DMS 273 treated with DMSO at 0.1 percent for 48 hours (cell line): ENCODE measurements around the gene TNNI2.

Experiments used
- DNase-seq: peaks from one replicate; lab custom pipeline; 2025; lab: John Stamatoyannopoulos, UW

The TNNI2 gene

DNA sequence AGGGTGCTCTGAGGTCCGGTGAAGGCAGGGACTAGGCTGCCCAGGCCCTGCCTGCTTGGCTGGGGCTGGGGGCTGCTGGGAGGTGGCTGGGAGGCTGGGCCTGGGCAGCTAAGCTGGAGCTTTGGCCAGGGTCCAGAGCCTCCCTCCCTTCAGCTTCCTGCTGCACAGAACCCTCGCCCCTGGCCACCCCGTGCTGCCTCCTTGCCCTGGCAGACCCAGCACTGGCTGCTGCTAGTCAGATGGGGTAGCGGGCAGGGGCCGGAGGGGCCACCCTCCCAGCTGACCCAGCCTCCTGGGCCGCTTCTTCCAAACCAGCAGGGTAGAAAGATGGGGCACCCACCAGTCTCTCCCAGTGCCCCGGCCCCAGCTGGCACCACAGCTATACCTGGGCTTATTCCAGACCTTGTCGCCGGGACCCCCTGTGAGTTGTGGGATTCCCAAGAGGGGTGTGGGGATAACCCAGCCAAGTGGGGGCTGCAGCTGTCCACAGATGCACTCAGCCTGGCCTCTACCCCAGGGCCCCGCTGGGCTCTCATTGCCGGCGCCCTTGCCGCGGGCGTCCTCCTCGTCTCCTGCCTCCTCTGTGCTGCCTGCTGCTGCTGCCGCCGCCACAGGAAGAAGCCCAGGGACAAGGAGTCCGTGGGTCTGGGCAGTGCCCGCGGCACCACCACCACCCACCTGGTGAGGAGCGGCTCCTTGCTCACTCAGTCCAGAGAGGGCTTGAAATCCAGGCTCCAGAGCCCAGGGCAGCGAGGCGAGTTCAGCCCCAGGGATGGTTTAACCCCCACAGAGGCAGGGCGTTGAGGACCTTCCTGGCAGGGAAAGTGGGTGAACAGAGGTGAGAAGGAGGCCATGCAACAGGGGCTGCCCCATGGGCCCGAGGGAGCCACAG lies 3.8 kb upstream of the TNNI2 start, which contains the start of gene SYT8:
Gene SYT8, plus strand, starts transcription at position 212 of the 892 bp plus-strand sequence. Its CDS starts 116 bp downstream, at position 328.
- DNase-seq, result no peak

GRCh38 chr11:1835671-1836010 lies 3.1 kb upstream of the TNNI2 start:
- DNase-seq, result no peak

DNA sequence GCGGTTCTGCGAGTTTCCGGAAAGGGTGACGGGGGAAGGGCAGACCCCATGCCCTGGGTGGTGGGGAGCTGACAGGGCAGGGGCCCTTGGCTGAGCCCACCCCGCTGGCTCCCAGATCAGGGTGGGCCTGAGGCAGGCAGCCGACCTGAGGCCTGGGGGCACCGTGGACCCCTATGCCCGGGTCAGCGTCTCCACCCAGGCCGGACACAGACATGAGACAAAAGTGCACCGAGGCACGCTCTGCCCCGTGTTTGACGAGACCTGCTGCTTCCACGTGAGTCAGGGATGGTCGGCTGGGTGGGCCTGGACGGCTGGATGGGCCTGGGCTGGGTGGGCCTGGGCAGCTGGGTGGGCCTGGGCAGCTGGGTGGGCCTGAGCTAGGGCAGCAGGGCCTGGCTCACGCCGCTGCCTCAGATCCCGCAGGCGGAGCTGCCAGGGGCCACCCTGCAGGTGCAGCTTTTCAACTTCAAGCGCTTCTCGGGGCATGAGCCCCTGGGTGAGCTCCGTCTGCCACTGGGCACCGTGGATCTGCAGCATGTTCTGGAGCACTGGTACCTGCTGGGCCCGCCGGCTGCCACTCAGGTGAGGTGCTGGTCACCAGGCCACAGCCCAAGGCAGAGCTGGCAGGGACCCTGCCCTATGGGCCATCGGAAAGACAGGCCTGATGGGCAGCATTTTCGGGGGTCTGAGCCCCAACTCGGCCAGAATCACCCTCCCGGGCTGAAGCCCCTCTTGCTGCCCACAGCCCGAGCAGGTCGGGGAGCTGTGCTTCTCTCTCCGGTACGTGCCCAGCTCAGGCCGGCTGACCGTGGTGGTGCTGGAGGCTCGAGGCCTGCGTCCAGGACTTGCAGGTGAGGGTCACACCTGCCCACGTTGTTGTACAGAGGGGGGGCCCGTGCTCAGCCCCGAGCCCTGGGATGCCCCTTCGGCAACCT lies 2.5 kb upstream of the TNNI2 start:
- DNase-seq, result no peak

- DNase-seq, result no peak
Measured at GRCh38 chr11:1837171-1838076, 1.4 kb upstream of the TNNI2 start.

- no peak for DNase-seq
Measured at GRCh38 chr11:1838077-1838425, 730 bp upstream of the TNNI2 start.

- no peak for DNase-seq
Measured at GRCh38 chr11:1839204-1839923, 583 bp downstream of the TNNI2 start.

- DNase-seq, result no peak
Measured at GRCh38 chr11:1839924-1840779, 1.4 kb downstream of the TNNI2 start.

DNA sequence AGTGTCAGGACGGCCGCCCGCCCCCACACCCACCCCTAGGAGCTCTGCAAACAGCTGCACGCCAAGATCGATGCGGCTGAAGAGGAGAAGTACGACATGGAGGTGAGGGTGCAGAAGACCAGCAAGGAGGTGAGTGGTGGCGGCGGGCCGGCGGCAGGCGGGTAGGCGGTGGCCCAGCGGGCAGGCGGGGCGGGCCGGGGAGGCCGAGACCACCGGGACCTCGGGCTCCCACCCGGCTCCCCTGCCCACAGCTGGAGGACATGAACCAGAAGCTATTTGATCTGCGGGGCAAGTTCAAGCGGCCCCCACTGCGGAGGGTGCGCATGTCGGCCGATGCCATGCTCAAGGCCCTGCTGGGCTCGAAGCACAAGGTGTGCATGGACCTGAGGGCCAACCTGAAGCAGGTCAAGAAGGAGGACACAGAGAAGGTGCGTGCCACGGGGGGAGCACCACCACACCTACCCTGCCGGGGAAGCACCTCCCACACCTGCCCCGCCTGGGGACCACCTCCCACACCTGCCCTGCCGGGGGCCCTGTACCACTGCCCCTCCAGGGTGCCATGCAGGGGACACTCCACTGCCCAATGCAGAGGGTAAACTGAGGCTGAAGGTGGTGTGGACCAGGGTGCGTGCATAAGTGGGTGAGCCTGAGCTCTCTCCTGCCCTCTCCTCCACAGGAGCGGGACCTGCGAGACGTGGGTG lies 2.1 kb downstream of the TNNI2 start:
- DNase-seq, result no peak

DNA sequence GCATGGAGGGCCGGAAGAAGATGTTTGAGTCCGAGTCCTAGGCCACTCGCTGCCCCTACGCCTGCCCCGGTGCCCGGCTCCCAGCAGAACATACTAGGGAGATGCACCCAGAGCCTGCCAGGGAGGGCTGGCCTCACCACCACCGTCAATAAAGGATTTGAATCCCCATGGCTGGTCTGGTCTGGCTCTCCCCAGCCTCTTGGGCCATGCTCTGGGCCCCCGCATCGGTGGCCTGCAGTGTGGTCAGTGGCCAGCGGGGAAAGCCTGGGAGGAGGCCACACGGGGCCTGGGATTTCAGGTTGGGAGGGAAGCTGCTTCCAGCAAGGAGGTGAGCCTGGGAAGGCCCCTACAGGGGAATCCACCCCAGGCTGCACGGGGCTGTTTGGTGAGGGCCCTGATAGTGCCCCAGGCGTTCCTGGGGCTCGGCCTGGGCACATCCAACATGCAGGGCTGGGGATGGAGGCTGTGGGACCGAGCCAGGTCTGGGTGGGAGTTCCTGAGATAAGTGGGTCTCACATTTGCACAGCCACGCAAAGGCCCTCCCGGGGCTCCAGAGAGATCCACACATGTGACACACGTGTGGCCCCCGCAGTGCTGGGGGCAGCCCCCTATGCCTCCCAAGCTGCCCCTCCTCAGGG lies 2.8 kb downstream of the TNNI2 start:
- no peak for DNase-seq

- no peak for DNase-seq
Measured at GRCh38 chr11:1842149-1843097, 3.6 kb downstream of the TNNI2 start.

DNA sequence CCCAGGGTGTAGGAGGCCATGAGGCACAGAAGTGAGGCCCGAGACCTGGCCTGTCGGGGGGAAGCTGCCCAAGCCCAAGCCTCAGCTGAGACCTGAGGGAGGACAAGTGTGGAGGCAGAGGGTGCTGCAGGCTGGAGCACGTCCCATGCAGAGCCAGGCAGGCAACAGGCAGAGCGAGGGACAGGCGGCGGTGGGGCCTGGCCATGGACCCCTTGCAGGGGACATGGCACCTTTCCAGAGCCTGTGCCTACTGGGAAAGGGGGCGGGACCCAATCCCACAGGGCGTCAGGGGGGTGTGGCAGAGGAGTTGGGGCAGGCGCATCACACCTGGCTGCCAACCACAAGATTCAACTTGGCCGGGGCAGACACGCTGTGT lies 4.3 kb downstream of the TNNI2 start:
- no peak for DNase-seq

- no peak for DNase-seq
Measured at GRCh38 chr11:1843796-1844195, 5.0 kb downstream of the TNNI2 start.

DNA sequence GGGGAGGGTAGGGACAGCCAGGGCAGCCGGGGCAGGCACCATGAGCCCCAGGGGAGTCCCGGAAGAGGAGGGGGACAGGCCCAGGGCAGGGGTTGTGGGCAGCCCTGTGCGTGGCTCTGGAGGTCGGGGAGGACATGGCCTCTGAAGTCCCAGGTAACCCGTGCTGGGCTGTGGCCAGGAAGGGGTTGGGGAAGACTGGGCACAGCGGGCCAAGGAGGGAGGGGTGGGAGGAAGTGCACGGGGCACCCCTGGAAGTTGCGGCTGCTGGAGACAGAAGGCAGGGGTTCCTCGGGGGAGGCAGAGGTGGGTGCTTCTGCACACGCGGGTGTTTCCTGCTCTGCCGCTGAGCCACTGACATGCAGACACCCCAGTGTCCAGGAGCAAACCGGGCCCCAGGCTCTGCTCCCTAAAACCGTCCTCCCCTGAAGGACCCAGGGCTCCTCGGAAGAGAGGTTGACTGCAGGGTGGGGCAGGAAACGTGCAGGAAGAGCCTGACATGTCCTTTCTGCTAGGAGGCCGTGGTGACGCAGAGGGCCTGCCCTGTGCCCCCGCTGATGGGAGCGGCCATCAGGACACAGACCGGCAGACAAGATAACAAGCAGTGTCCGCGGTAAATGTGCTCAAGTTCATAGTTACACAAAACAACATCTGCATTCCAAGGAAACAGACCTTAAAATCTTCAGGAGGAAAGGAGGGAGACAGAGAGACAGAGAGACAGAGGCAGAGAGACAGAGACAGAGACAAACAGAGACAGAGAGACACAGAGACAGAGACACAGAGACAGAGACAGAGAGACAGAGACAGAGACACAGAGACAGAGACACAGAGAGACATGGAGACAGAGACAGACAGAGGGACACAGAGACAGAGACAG lies 5.7 kb downstream of the TNNI2 start:
- no peak for DNase-seq

GRCh38 chr11:1845095-1845429 lies 6.3 kb downstream of the TNNI2 start:
- DNase-seq, result no peak

DNA sequence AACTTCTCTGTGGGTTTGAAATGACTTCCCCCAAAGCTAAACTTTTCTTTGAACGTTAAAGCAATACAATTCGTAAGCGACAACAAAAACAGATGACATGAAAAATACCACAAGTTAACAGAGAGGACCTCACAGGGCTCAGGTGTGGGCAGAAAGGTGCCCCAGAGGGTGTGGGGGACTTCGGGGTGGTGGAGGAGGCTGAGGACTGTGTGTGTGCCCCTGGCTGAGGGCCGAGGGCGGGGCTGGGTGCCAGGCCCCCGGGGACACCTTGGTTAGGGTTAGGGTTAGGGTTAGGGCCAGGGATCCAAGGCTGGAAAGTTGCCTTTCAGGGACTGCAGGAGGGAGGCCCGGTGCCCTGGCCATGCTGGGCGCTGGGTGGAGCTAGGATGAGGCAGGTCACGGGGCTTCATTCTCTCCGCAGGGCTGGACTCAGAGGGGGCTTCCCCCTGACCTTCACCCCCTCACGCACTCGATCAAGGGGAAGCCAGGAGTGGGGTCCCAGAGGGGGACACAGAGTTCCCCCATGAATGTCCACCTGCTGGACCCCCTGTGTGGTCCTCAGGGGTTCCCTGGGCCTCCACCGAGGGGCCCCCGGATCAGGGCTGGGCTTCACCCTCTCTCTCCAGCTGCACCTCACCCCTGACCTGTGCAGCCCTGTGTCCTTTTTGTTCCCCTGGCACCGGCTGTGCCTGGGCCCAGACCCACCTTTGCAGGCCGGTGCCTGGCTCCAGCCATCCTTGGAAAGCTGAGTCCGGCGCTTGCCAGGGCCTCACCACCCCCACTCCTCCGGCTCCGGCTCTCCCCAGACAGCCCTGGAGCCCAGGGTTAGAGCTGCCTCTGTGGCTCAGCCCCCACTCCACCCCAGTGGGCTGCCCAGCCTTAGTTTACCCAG lies 7.0 kb downstream of the TNNI2 start:
- DNase-seq, result no peak

- DNase-seq, result no peak
Measured at GRCh38 chr11:1846453-1846932, 7.7 kb downstream of the TNNI2 start.
